Renal pelvis (tissue), 4 donors: Measurements from ENCODE around the gene SNAPC2. TPM values are rescaled to one million over a fixed set of nuclear protein-coding genes. Genes with fewer than 3 reads are reported as not detected.
"Not testable (repeated sequence)": the region's sequence is repeated elsewhere in the genome, so short reads cannot be mapped to it uniquely, and the experiment has no call there.

ENCODE experiments used
- DNase-seq: peaks from one replicate; pipeline ENCODE4 v3.0.0-alpha.2; 2013
- polyA plus RNA-seq, 3 donors: library from polyadenylated mRNA; unstranded; fragments of 120-200 nt; gene quantifications; one replicate each; pipeline ENCODE4 v1.2.1, GENCODE V29; 2013; ENCODE audit not compliant: insufficient read length in 3 of 3

The SNAPC2 gene
- polyA plus RNA-seq, 3 donors: 15.7 to 24.0 (median 23.0) TPM

DNA sequence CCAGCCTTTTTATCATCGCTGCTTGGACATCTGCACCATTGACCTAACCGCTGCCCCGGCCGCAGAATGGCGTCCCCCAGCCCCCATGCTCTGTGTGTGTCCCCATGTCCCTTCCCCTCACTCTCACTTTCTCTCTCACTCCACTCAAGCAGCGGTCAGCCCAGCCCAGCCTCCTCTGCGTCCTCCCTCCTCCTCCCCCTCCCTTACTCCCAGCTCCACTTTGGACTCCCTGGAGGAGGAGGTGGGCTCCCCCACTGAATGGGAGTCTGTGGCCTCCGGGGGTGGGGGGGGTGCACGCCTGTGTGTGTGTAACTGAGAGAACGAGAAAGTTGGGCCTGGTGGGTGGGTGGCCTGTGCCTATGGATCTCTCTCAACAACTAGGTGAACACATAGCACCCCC lies 14.3 kb upstream of the SNAPC2 start:
- DNase-seq: no peak

DNA sequence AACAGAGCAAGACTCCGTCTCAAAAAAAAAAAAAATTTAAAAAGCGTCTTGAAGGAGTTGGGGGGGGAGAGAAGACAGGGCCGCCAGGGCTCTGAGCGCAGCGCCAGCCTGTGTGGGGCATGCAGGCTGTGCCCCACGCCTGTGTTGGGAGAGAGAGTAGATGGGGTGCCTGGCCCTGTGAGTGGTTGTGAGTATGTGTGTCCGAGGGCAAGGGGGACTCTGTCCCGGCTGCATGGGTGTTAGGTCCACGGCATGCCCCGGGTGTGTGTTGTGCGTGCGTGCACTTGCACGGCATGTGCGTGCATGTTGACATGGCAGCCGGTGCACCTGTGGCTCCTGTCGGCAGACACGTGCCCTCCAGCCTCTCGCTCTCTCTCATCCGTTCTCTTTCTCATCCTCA lies 13.0 kb upstream of the SNAPC2 start:
- no peak for DNase-seq

DNA sequence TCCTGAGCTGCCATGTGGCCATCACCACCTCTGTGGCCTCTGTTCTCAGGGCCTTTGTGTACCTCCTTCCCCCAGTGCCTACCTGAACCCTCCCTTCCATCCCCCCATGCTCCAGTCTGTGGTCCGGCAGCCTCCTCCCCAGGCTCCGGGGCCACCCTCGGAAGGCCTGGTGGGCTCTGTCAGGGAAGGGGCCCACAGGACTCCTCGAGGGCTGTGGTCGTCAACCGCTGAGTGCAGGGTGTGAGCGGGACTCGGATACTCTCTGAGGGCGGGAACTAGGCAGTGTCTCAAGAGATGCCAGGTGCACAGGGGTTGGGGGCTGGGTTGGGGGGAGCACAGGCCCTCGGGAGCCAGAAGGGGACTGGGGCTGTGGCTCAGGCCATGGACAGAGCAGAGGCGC lies 12.6 kb upstream of the SNAPC2 start:
- no peak for DNase-seq

DNA sequence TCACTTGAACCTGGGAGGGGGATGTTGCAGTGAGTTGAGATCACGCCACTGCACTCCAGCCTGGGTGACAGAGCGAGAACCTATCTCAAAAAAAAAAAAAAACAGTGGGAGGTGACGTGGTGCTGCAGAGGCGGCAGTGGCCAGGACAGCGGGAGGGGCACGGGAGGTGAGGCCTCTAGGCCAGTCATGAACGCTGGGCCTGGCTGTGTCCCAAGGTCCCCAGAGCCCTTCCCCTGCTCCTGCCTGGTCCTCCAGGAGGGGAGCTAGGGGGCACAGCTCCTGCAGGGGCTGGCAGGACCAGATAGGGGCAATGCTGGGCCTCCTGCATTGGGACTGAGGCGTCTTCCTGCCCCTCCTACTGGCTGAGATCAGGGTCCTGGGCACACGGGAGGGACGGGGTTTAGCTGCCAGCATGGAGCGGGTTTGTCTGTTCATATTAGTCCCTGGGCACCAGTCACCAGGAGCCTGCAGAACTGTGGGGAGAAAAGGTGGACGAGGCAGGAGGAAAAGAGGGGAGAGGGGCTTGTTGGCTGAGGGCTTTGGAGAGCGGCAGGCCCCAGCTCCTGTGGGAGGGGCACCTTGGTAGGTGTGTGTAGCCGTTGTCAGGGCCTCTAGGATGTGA lies 11.9 kb upstream of the SNAPC2 start:
- no peak for DNase-seq

DNA sequence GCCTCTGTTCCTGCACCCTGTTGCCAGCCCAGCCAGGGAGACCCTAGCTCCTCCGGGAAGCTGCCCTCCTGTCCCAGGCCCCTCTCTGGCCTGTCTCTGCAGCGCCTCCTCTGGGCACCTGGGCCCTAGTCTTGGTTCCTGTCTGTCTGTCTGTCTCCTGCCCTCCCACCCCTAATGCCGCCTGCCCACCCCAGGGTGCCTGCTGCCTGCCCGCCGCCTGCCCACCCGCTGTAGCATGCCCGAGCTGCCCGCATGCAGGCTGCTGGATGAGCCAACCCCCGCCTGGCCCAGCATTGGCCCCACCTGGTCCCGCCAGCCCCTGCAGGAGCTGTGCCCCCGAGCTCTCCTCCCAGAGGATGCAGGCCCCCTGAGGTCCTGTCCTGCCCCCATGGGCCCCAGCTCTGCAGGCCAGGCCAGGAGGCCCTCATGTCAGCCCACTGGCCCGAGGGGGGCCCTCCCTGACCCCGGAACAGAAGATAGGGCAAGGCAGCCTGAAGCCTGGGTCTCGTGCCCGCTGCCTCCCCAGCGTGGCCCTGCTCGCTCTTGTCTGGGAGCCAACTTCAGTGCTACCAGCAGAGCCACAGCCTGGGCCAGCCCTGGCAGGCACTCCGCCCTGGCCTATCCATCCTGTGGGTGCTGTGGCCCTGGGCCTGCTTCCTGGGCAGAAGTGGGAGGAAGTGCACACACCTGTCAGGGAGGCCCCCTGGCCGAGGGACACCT lies 11.2 kb upstream of the SNAPC2 start:
- DNase-seq: no peak

DNA sequence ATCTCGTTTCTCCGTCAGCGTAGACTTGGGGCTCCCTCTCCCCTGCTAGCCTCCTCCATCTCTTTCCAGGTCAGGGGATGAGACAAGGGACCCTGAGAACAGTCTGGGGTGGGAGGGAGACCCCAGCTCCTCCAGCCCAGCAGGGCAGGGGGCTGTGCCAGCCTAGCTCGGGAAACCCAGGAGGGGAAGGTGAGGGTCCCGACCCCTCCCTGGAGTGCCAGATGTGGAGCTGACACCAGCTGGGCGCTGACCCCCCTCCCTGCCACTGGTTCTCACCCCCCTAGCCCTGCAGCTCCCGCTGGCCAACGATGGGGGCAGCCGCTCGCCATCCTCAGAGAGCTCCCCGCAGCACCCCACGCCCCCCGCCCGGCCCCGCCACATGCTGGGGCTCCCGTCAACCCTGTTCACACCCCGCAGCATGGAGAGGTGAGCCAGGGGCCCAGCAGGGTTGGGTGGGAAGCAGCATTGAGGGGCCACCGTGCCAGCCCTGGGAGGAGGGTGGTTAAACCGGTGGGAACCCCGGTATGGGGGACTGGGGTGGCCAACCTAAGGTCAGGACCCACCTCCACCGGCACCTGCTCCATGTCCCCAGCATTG lies 10.6 kb upstream of the SNAPC2 start:
- DNase-seq: no peak

DNA sequence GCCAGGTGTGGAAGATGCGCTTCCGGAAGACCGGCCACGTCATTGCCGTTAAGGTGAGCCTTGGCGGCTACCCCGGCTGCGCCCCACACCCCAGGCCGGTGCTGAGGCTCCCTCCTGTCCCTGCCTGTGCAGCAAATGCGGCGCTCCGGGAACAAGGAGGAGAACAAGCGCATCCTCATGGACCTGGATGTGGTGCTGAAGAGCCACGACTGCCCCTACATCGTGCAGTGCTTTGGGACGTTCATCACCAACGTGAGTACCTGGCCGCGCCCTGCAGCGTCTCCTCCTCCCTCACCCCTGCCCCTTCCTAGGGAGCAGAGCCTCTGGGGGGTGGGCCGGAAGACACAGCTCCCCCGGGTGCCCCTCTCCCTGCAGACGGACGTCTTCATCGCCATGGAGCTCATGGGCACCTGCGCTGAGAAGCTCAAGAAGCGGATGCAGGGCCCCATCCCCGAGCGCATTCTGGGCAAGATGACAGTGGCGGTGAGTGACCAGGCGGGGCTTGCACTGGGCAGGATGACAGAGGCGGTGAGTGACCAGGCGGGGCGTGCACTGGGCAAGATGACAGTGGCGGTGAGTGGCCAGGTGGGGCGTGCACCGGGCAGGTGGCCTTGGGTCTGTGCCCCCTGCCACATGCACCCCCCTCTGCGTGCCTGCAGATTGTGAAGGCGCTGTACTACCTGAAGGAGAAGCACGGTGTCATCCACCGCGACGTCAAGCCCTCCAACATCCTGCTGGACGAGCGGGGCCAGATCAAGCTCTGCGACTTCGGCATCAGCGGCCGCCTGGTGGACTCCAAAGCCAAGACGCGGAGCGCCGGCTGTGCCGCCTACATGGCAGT lies 9.6 kb upstream of the SNAPC2 start:
- no peak for DNase-seq

DNA sequence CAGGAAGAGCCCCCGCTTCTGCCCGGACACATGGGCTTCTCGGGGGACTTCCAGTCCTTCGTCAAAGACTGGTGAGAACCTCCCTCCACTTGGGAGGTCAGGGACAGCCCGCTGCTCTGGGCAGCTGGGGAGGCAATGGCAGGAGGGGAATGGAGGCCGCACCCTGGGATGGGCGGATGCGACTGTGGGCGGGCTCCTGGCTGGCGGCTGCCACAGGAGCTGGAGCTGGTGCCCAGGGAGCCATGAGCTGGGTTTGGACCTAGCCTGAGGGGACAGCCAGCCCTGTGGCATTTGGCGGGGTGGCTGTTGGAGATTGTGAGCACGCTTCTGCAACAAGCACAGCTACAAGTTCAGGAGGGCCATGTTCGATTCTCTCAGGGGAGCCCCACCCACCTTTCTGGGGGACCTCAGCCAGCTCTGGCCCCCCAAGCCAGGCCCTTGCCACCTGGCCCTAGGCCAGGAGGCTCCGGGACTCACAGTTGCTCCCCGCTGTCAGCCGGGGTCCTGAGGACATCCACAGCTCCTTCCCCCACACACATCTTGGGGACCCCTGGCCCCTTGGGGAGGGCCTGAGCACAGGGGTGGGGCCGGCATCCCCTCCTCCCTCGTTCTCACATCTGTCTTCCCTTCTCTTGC lies 8.5 kb upstream of the SNAPC2 start:
- DNase-seq: no peak

DNA sequence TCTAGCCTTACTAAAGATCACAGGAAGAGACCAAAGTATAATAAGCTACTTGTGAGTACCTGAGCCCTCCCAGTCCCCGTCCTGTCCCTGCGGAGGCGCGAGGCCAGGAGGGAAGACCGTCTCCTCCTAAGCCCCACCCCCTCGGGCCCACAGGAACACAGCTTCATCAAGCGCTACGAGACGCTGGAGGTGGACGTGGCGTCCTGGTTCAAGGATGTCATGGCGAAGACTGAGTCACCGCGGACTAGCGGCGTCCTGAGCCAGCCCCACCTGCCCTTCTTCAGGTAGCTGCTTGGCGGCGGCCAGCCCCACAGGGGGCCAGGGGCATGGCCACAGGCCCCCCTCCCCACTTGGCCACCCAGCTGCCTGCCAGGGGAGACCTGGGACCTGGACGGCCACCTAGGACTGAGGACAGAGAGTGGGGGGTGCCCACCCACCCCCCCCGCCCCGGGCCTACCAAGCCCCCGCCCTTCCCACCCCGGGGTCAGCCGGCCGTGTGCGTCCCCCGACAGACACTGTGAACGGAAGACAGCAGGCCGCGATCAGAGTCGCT lies 7.9 kb upstream of the SNAPC2 start:
- DNase-seq: no peak

DNA sequence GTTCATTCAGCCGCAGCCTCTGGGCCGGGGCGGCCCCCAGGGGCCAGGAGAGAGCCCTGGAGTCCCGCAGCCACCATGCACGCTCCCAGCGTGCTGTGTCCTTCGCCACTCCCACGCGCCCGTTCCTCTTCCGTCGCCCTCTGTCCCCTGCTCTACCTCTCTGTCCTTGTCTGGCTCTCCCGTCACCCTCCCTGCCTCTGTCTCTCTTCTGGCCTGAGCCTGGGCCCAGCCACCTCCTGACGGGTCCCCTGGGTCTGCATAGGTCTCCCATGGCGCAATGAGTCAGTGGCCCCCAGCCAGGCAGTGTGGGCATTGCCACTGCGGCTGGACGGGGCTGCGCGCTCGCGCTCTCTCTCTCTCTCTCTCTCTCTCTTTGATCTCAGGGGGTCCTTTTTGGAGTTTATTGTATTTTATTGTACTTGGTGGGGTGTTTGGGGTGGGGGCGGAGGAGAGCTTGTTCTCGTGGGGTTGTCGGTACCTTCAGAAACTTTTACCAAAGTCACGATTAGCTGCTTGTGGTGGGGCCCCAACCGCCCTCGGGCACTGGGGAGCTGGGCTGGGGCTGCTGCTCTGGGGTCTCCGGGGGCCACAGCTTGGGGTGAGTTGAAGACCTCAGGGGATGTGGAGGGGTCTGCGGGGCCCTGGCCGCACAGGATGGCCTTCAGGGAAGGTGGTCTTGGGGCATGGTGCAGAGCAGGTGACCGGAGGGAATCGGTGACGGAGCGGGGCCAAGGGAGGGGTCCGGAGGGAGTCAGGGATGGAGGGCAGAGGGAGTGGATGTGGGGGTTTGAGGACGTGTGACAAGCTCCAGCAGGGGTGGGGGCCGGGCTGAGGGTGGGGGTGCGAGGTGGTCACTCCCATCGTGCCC lies 7.2 kb upstream of the SNAPC2 start:
- no peak for DNase-seq

DNA sequence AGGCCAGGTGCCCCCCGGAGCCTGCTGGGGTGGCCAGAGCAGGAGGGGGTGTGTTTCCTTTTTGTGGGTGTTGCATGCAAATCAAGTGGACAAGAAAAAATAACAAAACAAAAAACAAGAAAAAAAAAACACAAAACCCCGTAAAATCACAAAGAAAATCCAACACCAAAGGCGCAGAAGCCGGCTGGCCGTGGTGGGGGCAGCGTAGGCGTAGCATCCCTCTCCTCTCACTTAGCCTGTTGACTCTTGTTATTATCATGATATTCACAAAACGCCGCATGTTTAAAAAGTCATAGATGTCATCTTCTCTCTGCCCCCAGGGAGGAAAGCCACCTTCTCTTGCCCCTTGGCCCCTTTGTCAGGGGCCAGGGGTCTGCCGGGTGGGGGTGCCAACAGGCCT lies 6.5 kb upstream of the SNAPC2 start:
- DNase-seq: no peak

DNA sequence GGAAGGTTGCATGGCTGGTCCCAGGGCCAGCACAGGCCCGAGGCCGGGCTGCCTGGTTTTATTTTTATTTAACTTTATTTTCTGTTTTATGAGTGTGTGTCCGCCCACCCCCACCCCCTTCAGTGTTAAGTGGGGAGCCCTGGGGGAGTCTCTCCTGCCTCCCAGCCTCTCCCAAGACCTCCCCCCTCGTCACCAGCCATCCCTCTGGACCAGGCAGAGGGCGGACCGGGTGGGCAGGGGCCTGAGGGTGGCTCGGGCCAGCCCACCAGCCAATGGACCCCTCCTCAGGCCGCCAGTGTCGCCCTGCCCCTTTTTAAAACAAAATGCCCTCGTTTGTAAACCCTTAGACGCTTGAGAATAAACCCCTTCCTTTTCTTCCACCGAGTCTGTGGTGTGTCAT lies 6.0 kb upstream of the SNAPC2 start:
- no peak for DNase-seq

DNA sequence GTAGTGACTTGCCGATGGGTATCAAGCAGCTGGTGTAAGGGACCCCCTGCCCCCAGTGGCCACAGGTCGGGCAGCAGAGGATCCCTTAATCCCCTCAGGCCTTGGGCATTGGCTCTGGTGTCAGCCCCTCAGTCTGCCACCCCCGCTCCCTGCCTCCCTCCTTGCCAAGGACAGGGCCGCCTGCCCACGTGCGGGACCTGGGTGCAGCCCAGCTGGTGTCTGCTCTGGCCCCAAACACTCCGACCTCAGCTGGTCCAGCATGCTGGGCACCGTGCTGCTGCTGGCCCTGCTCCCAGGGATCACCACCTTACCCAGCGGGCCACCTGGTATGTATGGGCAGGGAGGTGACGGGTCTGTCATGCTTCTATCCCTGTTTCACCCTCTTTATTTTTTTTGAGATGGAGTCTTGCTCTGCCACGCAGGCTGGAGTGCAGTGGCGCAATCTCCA lies 5.5 kb upstream of the SNAPC2 start, which contains the start of gene TGFBR3L:
Gene TGFBR3L, plus strand, starts transcription at position 233 of the 448 bp plus-strand sequence.
- DNase-seq: no peak

DNA sequence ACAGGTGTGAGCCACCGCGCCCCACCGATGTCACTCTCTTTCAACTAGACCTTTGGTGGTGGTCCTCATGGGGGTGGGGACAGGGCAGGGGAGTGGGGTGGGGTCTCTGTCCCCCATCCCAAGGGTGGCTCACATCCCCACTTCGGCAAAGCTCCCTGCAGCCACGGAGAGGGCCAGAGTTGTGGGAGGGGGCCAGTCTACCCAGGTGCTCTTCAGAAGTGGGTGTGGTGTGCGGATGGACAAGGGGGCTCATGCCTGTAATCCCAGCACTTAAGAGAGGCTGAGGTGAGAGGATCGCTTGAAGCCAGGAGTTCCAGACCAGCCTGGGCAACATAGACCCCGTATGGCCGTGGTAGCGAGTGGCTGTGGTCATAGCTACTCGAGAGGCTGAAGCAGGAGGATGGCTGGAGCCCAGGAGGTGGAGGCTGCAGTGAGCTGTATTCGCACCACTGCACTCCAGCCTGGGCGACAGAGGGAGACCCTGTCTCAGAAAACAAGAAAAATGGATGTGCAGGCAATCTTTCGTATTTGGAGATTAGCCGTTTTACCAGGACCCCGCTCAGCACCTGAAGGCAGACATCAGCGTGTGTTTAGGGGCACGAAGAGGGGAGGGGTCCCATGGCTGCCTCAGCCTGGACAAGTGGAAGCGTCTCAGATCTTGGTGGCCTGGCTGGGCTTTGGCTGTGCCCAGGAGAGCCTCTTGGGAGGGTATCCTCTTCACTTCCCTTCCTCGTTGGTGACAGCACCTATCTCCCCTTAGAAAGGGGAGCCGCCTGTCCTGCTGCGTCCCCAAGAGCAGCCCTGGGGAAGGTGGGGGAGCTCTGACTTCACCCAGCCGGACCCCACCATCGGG lies 4.7 kb upstream of the SNAPC2 start:
- no peak for DNase-seq

DNA sequence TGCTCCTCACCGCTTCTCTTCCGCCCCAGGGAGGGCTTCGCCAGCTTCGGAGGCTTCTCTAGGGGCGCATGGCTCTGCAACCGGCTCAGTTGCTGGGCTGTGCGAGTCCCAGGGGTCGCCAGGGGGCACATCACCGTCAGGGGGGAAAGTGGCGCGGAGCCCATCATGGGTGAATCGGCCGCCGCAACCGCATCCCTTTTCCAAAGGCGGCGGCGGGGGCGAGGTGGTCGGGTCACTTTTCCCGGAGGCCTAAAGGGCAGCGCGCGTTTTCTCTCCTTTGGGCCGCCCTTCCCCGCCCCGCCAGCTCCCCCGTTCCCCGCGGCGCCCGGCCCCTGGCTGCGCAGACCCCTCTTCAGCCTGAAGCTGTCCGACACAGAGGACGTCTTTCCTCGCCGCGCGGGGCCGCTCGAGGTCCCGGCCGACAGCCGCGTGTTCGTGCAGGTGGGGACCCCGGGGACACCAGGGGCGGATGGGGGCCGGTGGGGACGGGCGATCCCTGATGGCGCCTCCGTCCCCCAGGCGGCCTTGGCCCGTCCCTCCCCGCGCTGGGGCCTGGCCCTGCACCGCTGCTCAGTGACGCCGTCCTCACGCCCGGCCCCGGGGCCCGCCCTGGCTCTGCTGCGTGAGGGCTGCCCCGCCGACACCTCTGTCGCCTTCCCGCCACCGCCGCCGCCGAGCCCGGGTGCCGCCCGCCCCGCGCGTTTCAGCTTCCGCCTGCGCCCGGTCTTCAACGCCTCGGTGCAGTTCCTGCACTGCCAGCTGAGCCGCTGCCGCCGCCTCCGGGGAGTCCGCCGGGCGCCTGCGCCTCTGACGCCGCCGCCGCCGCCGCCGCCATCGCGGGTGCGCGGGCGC lies 3.8 kb upstream of the SNAPC2 start:
- DNase-seq: no peak

DNA sequence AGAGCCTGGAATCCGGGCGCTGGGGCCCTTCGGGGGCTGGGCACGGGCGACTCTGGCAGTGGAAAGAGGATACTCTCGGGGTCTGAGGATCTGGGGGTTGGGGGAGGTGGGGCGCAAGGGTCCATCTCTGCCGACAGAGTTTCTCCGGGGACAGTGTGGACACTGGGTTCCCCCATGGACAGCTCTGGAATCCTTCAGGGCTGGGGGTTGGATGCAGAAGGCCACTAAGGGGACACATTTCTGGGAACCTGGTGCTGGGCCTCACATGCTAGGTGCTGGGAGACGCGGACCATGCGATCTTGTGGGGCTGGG lies 3.2 kb upstream of the SNAPC2 start:
- DNase-seq: no peak

DNA sequence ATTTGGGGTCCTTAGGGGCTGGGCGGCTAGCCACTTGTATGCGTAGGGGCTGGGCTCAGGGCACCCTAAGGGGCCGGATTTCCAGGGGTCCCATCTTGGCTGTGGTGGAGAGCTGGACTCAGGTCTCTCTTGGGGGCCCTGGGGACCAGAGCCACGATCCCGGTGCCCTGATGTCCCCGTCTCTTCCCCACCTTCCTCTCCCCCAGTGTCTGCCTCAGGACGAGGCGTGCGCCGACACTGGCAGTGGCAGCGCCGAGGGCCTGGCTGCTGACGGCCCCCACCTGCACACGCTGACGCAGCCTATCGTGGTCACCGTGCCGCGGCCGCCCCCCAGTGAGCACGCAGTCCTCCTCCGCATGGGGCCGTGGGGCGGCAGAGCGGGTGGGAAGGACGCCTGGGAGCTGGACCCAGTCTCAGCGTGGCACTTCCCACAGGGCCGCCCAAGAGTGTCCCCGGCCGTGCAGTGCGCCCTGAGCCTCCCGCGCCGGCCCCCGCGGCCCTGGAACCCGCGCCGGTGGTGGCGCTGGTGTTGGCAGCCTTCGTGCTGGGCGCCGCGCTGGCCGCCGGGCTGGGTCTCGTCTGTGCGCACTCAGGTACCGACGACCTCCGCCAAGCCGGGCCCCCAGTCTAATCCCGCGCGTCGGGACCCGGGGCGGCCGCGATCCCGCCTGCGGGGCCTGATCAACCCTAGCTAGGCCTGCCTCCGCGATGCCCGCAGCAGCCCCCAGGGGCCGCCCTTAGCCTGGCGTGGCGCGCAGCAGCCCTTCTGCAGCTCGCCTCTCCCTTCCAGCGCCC lies 2.7 kb upstream of the SNAPC2 start:
- DNase-seq: no peak

DNA sequence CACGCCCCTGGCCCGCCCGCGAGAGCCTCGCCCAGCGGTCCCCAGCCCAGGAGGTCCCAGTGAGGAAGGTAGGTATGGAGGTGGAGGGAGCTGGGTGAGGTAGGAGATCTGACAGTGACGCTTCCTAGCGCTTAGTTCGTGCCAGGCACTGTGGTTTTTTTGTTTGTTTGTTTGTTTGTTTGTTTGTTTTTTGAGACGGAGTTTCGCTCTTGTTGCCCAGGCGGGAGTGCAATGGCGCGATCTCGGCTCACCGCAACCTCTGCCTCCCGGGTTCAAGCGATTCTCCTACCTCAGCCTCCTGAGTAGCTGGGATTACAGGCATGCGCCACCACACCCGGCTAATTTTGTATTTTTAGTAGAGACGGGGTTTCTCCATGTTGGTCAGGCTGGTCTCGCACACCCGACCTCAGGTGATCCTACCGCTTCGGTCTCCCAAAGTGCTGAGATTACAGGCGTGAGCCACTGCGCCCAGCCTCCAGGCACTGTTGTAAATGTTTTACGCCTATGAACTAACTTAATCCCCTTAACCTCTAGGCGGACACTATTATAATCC lies 2.0 kb upstream of the SNAPC2 start:
- not testable (repeated sequence) for DNase-seq
